Thymus (tissue), 11 donors: ENCODE measurements around the gene ZBTB2. TPM values are rescaled to one million over a fixed set of nuclear protein-coding genes. Genes with fewer than 3 reads are reported as not detected.
"Not testable (repeated sequence)": the region's sequence is repeated elsewhere in the genome, so short reads cannot be mapped to it uniquely, and the experiment has no call there.

Experiments
- DNase-seq, 9 donors: peaks; one replicate each; pipeline ENCODE4 v3.0.0-alpha.2; 2013; ENCODE audit warnings: low spot score in 9 of 9, low read depth in 6 of 9, missing footprints in 1 of 9
- H3K27ac ChIP-seq, 2 donors: one replicate each; pipeline ENCODE4 v1.5.1; 2013; ENCODE audit warnings: control low read depth in 1 of 2, low read depth in 1 of 2, low read length in 1 of 2, mild to moderate bottlenecking in 1 of 2, moderate library complexity in 1 of 2
- H3K27me3 ChIP-seq, 2 donors: one replicate each; pipeline ENCODE4 v1.5.1; 2013; ENCODE audit warnings: low read length in 1 of 2; ENCODE audit not compliant: control insufficient read depth in 2 of 2, insufficient read depth in 1 of 2
- H3K36me3 ChIP-seq, 2 donors: one replicate each; pipeline ENCODE4 v1.5.1; 2013; ENCODE audit warnings: low read length in 1 of 2, mild to moderate bottlenecking in 1 of 2, moderate library complexity in 1 of 2; ENCODE audit not compliant: control insufficient read depth in 2 of 2, insufficient read depth in 2 of 2
- H3K4me1 ChIP-seq, 2 donors: one replicate each; pipeline ENCODE4 v1.5.1; 2013; ENCODE audit warnings: low read length in 2 of 2; ENCODE audit not compliant: control insufficient read depth in 2 of 2, insufficient read depth in 2 of 2
- H3K4me3 ChIP-seq, 2 donors: one replicate each; pipeline ENCODE4 v1.5.1; 2013; ENCODE audit warnings: low read length in 2 of 2, control low read depth in 1 of 2, mild to moderate bottlenecking in 1 of 2
- H3K9me3 ChIP-seq, 2 donors: one replicate each; pipeline ENCODE4 v1.5.1; 2013; ENCODE audit warnings: low read length in 1 of 2, mild to moderate bottlenecking in 1 of 2; ENCODE audit not compliant: control insufficient read depth in 2 of 2, insufficient read depth in 1 of 2
- WGBS: extraction: QIAGEN DNeasy Blood & Tissue Kit; methylation state at CpG from one replicate; pipeline ENCODE4 v1.1.7; 2013; 5-methylcytosine and 5-hydroxymethylcytosine counted together
- polyA plus RNA-seq: library from polyadenylated mRNA; stranded (reverse); fragments of 200-250 nt; gene quantifications from one replicate; pipeline ENCODE4 v1.2.3, GENCODE V29; 2013
- total RNA-seq: library from RNA; stranded (reverse); fragments of 120-200 nt; gene quantifications from one replicate; pipeline ENCODE4 v1.2.4, GENCODE V29; 2013
- donor health status: healthy.

ZBTB2 gene
- total and polyA plus RNA-seq, 2 donors = 22.1 to 22.8 TPM

- no peak overlapping the region for H3K4me3 ChIP-seq
- H3K4me1 ChIP-seq = peaks cover 0 to 14% of the 10 kb centered on the region in 2 donors
- H3K9me3 ChIP-seq = no peaks in the 10 kb centered on the region
- no peak overlapping the region for H3K27ac ChIP-seq
- H3K27me3 ChIP-seq = no peaks in the 10 kb centered on the region
- peaks cover 0 to 6% of the 10 kb centered on the region in 2 donors for H3K36me3 ChIP-seq
- 81% methylated on average over 19 of the region's 19 CpGs for WGBS
- DNase-seq = no peak
These were observed 38.7 kb downstream of the ZBTB2 start for GRCh38 chr6:151352410-151353396.

- no peaks in the 10 kb centered on the region for H3K27me3 ChIP-seq
- WGBS = 97% methylated on average over 7 of the region's 7 CpGs
- peaks cover 0 to 6% of the 10 kb centered on the region in 2 donors for H3K36me3 ChIP-seq
- peaks cover 0 to 14% of the 10 kb centered on the region in 2 donors for H3K4me1 ChIP-seq
- no peak for DNase-seq
- H3K9me3 ChIP-seq = no peaks in the 10 kb centered on the region
- H3K4me3 ChIP-seq = no peak overlapping the region
- H3K27ac ChIP-seq = no peak overlapping the region
These were observed 39.6 kb downstream of the ZBTB2 start for GRCh38 chr6:151351731-151352130.

- peaks cover 0 to 6% of the 10 kb centered on the region in 2 donors for H3K36me3 ChIP-seq
- no peak for DNase-seq
- no peak overlapping the region for H3K27ac ChIP-seq
- H3K9me3 ChIP-seq = no peaks in the 10 kb centered on the region
- H3K27me3 ChIP-seq = no peaks in the 10 kb centered on the region
- H3K4me1 ChIP-seq = peaks cover 0 to 14% of the 10 kb centered on the region in 2 donors
- no peak overlapping the region for H3K4me3 ChIP-seq
- 95% methylated on average over 18 of the region's 18 CpGs for WGBS
These were observed 40.1 kb downstream of the ZBTB2 start for GRCh38 chr6:151351146-151351700.

GRCh38 chr6:151350442-151351145 is 40.8 kb downstream of the ZBTB2 start:
- Histone ChIP-seq H3K4me3 (no peak overlapping the region), H3K9me3 (no peaks in the 10 kb centered on the region), H3K36me3 (peaks cover 0 to 6% of the 10 kb centered on the region in 2 donors), H3K27me3 (no peaks in the 10 kb centered on the region), H3K4me1 (peaks cover 0 to 14% of the 10 kb centered on the region in 2 donors), H3K27ac (no peak overlapping the region)
- no peak for DNase-seq
- WGBS = 97% methylated on average over 20 of the region's 20 CpGs

- DNase-seq = no peak
- 96% methylated on average over 19 of the region's 19 CpGs for WGBS
- peaks cover 0 to 14% of the 10 kb centered on the region in 2 donors for H3K4me1 ChIP-seq
- H3K36me3 ChIP-seq = peaks cover 0 to 6% of the 10 kb centered on the region in 2 donors
- no peaks in the 10 kb centered on the region for H3K27me3 ChIP-seq
- no peak overlapping the region for H3K4me3 ChIP-seq
- H3K27ac ChIP-seq = no peak overlapping the region
- H3K9me3 ChIP-seq = no peaks in the 10 kb centered on the region
These were observed 41.6 kb downstream of the ZBTB2 start for GRCh38 chr6:151349651-151350270.

- not testable (repeated sequence) for H3K9me3 ChIP-seq, H3K36me3 ChIP-seq, H3K27ac ChIP-seq, H3K27me3 ChIP-seq, DNase-seq, H3K4me1 ChIP-seq, H3K4me3 ChIP-seq
- 97% methylated on average over 10 of the region's 10 CpGs for WGBS
These were observed 48.6 kb downstream of the ZBTB2 start for GRCh38 chr6:151342750-151343149.

- 95% methylated on average over 52 of the region's 52 CpGs for WGBS
- Histone ChIP-seq H3K36me3 (no peaks in the 10 kb centered on the region), H3K4me1 (no peaks in the 10 kb centered on the region), H3K27me3 (no peaks in the 10 kb centered on the region), H3K27ac (no peak overlapping the region), H3K9me3 (peaks cover 0 to 4% of the 10 kb centered on the region in 2 donors), H3K4me3 (no peak overlapping the region)
- DNase-seq = no peak
These were observed 49.7 kb downstream of the ZBTB2 start for GRCh38 chr6:151341476-151342195.

- H3K4me3 ChIP-seq = no peak overlapping the region
- H3K27me3 ChIP-seq = no peaks in the 10 kb centered on the region
- no peak for DNase-seq
- no peaks in the 10 kb centered on the region for H3K4me1 ChIP-seq
- no peak overlapping the region for H3K27ac ChIP-seq
- H3K36me3 ChIP-seq = no peaks in the 10 kb centered on the region
- H3K9me3 ChIP-seq = peaks cover 0 to 4% of the 10 kb centered on the region in 2 donors
- WGBS = 95% methylated on average over 15 of the region's 15 CpGs
These were observed 51.0 kb downstream of the ZBTB2 start for GRCh38 chr6:151340219-151340978.
